GM11168 (cell line): Measurements from ENCODE around the gene GPR153.

ENCODE experiments used
- in situ Hi-C: fragments of 300-500 bp; cut with MboI; formaldehyde crosslinking; loops from one replicate; pipeline ENCODE4 v1.12.0; 2022; ENCODE audit warnings: low sequenced_read_pairs; ENCODE audit not compliant: unreplicated experiment

GPR153 gene

DNA sequence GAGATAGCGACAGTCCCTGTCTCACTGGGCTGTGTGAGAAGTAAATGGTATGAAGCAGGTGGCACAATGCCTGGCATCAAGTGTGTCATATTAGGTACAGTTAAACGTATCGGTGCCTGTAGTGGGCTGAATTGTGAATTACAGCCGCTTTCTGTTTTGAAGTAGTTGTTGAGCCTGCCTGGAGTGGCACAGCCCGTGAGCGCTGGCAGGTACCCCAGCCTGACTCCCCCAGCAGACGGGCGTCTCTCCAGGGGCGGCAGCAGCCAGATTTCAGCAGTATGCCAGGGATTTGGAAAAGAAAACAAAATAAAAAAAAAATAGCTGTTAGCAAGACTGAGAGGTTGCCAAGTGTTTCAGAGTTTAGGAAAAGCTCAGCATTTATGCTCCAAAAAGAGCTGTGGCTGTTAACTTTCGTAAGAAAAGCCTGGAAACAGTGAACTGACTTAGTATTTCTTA, 26.6 kb upstream of the GPR153 start:
- in situ Hi-C loops, result no loop called here

GRCh38 chr1:6287029-6287428, 26.1 kb upstream of the GPR153 start:
- in situ Hi-C loops, result no loop called here

- in situ Hi-C loops, result no loop called here
Observed at GRCh38 chr1:6286266-6286665, 25.4 kb upstream of the GPR153 start.

DNA sequence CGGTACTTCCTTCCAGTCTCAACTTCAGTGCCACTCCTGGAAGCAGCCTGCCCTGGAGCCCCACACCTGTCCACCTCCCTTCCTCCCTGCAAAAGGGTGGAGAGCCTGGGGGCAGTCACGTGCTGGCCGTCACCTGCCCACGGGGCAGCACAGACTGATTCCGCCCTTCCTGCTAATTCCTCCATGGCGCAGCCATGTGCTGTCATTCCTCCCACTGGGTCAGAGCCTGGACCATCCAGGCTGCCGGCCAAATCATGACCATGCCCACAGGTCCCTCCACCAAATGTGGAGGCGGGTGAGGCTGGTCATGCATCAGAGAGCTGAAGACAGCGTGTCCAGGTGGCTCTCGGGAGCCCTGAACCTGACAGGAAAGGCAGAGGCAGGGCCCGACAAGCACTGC, 24.4 kb upstream of the GPR153 start:
- in situ Hi-C loops, result no loop called here

DNA sequence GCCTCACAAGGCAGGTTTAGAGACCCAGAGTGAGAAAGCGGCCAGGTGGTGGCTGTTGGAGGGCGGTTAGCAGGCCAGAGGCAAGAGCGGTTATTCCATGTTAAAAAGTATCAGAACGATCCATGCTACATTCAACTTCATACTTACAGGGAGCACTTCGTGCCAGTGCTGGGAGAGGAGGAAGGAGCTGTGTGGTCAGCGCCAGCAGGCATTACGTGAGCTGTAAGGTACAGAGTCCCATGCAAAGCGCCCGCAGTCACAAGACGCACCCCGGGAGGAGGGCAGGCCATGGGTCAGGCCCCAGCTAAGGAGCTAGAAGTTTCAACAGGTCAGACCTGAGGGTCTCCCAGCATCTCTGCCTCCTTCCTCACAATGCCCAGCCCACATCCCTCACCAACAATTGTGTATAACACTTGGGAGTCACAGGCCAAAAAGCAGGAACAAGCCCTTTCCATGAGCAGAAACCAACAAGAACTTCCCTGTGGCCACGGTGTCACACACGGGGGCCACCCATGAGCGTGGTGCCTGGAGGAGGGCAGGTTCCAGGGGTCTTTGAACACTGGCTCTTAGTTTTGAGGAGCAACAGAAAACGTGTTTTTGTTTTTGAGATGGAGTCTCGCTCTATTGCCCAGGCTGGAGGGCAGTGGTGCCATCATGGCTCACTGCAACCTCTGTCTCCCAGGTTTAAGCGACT, 21.8 kb upstream of the GPR153 start:
- in situ Hi-C loops, result no loop called here

DNA sequence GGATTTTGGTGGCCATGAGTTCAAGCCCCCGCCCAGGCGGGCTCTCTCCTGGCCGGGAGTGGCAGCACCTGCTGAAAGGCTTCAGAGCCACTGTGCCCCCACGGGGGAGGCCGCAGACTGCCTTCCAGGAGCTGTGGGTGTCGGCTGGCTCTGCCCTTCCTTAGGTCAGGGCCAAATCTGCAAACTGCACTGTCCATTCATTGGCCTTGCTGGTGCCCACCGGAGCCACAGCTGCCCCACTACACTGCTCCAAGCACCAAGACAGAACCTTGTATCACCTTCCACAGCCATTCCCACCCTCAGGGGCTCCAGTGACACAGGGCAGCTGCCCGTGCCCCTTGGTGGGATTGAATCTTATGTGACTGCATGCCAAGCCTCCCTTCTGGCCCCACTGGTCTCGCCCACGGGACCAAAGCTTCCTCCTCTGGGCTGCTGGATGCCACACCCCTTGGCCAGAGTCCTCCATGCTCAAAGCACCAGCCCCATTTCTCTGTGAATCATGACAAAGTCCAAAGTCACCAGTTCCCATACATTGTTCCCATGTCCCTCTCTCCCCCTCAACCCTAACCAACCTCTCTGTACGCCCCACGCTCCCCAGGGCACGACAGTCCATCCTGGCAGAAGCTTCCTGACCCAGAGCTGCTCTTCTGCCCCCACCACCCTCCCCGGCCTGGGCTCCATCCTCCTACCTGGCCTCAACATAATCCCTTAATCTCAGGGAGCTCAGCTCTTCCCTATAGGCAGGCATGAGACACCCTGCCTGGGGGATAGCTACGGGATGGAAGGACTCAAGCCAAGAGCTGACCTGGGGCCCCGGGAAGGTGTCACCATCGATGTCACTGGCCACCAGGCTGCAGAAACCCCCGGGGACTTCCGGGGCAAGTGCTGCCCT, 20.9 kb upstream of the GPR153 start:
- in situ Hi-C loops, result no loop called here

- in situ Hi-C loops, result no loop called here
Observed at GRCh38 chr1:6280761-6281451, 20.0 kb upstream of the GPR153 start.

DNA sequence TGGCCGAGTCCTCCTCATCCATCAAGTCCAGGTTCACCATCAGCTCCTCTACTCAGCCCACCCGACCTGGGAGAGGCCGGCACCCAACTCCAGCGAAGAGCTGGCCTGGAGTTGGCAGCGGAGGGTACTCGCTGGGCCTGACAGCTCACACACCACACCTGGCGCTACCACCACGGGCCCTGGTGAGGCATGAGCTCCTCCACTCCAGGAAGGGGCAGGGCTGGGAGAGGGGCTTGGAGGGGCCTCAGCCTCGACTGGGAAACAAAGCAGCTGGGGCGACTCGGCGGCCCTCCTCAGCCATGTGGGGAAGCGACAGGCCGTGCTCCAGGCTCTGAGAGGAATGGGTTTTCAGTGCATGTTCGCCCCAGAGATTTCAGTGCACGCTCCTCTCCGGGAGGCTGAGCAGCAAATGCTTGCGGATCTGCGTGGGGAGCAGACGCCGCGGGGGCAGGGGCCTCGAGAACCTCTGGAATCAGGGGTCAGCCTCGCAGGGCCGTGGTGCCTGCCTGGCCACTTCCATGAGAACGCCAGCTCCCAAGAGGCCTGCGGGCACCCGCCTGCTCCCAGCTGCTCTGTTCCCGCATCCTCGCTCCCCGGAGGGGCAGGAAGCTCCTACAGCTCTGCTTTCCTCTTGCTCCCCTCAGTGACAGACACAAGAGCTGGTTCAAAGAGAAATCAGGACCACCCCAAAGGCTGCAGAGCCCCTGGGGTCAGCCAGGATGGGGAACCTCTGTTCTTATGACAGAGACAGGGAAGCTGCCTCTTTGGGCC, 18.9 kb upstream of the GPR153 start:
- in situ Hi-C loops, result no loop called here

DNA sequence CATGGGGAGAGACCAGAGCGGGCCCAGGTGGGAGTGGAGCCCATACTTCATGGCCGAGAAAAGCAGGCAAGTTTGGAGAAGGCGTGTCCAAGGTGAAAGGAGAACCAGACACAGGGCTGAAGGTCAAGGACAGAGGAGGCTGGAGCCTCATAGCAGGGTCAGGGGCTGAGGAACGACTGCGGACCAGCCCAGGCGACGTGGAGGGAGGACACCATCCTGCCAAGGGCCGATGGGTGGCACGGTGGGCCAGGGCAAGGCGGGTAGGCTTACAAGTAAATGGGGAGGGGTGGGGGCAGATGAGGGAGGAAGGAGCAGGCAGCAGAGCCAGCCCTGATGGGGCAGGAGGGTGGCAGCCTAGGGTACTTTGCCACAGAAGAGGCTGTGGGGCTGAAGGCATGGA, 18.2 kb upstream of the GPR153 start:
- in situ Hi-C loops, result no loop called here

- in situ Hi-C loops, result no loop called here
Observed at GRCh38 chr1:6278263-6278662, 17.4 kb upstream of the GPR153 start.

DNA sequence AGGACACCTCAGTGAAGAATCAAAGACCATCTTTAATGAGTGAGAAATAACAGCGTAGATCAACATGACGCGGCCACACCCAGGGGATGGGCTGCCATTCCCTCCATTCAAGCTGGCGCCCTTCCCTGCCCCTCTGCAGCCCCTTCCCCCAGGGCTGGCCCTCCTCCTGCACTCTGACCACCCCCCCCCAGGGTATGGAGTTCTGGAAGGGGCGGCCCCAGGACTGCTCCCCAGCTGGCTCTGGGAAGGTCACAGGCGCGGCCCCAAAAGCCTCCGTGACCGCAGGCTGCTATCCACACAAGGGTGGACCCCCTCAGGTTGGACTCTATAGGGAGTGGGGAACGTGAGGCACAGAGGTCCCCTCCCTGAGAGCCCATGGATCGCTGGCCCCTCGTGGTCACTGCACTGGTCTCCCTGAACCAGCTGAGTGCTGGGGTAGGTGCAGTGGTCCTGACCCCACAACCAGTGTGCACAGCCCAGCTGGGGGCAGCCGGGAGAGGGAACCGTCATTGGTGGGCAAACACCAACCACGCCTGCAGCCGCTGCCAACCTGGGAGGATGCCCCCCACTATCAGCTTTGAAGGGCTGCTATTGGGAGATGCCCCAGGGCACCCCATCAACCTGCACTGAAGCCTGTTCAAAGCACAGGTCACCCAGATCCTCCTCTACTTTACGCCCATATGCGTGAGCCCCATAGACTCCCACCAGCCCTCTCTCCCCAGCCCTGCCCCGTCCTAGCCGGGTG, 16.1 kb upstream of the GPR153 start:
- in situ Hi-C loops, result no loop called here

GRCh38 chr1:6275826-6276782, 15.2 kb upstream of the GPR153 start:
- in situ Hi-C loops, result no loop called here

- in situ Hi-C loops, result no loop called here
Observed at GRCh38 chr1:6274622-6275139, 13.8 kb upstream of the GPR153 start.

- in situ Hi-C loops, result no loop called here
Observed at GRCh38 chr1:6274102-6274501, 13.2 kb upstream of the GPR153 start.

DNA sequence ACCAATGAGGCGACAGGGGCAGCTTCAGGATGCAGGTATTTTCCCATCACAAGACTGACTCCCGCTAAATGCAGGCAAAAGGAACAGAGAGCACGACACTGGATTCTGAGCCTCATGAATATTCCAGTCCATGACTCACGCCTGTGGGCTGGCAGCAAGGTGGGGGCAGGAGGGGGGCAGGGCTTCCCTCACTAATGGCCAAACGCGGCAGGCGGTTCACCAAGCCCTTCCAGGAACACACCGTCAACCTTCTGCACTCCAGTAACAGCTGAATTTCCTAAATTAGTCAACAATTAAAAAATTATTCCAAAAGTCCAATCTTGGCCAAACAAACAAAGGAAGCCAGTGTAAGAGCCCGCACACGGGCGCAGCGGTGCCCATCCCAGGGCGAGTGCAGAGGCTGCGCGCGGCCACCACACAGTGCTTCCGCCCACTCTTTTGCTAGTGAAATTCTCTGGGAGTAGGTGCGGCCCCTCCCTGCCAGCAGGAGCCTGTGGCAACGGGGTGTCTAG, 12.5 kb upstream of the GPR153 start:
- in situ Hi-C loops, result no loop called here

DNA sequence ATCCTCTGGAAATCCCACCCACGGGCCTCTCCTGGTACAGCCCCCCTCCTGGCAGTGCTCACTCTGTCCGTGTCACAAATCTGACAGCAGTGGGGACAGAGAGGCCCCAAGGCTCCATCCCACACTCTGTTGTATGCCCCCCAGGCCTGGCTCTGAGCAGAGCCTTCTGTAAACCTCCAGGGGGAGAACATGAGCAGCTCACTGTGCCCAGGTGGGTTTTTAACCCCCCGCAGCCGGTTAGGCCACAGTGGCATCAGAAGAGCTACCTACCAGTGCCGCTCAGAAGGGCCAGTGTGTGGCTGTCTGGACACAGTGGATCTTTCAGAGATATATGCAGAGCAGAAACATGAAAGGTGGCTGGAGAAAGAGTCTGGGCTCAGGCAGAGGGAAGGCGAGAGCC, 12.0 kb upstream of the GPR153 start:
- in situ Hi-C loops, result no loop called here

DNA sequence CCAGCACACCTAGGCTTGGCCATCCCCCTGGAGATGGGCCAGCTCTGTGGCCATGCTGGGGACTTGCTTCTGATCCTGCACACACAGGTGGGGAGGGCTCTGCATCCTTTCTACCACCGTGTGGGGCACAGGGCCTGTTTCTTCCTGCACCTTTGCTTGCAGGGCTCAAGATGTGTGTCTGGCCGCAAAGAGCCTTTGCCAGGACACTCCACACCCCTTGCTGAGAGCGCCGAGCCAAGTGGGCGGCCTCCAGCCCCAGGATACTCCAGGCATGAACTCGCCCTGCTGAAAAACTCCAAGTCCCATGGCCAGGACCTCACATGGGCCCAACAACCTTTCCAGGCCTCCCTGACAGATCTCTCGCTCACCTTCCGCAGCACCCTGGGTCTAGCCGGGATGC, 11.6 kb upstream of the GPR153 start:
- in situ Hi-C loops, result no loop called here

- in situ Hi-C loops, result no loop called here
Observed at GRCh38 chr1:6271554-6271953, 10.7 kb upstream of the GPR153 start.
